GM19239 (cell line): Measurements from ENCODE around the gene TIGD4.

ENCODE experiments used
- DNase-seq: peaks from one replicate; pipeline ENCODE4 v3.0.0; 2011; ENCODE audit warnings: low spot score; ENCODE audit not compliant: insufficient read length
- FAIRE-seq: peaks from 2 replicates; lab custom pipeline; 2011; peaks lifted over from hg19 to GRCh38; lab: Jason Lieb, UNC

TIGD4 gene

GRCh38 chr4:152728343-152728742, 51.2 kb downstream of the TIGD4 start:
- DNase-seq = no peak
- FAIRE-seq = no peak

GRCh38 chr4:152727784-152728183, 51.7 kb downstream of the TIGD4 start:
- no peak for FAIRE-seq
- DNase-seq = no peak

DNA sequence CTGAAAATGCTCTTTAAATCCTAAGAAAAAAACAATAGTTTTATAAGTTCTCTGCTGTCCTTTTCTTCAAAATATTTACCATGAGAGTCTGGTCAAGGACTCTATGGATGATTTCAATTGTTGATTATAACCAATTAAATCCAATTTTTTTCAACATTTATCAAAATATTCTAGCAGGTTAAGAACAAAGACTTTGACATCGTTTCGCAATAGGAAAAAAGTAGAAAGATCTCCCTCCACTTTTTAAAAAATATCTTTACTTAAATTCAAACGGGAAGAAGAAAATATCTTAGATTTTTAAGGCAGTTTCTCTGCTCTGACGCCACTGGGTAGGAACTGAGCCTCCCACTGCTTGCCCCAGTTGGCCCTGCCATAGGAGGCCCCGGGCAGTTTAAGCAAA, 55.0 kb downstream of the TIGD4 start:
- FAIRE-seq = no peak
- no peak for DNase-seq

GRCh38 chr4:152723236-152723635, 56.3 kb downstream of the TIGD4 start:
- no peak for DNase-seq
- FAIRE-seq = no peak

GRCh38 chr4:152719801-152720556, 59.6 kb downstream of the TIGD4 start:
- FAIRE-seq (no peak), DNase-seq (no peak)
